ENCODE results near the gene RPL39L.

DNA sequence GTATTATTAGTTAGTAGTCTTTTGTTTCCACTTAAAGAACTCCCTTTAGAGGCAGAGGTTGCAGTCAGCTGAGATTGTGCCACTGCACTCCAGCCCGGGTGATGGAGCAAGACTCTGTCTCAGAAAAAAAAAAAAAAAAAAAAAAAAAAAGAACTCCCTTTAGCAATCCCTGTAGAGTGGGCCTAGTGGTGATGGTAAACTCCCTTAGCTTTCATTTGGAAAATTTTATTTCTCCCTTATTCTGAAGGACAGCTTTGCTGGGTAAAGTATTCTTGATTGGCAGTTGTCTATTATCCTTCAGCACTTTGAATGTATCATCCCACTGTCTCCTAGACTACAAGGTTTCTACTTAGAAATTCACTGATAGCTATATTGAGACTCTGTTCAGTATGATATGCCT is 46.0 kb downstream of the RPL39L start:
- TF ChIP-seq, protein P1, sequence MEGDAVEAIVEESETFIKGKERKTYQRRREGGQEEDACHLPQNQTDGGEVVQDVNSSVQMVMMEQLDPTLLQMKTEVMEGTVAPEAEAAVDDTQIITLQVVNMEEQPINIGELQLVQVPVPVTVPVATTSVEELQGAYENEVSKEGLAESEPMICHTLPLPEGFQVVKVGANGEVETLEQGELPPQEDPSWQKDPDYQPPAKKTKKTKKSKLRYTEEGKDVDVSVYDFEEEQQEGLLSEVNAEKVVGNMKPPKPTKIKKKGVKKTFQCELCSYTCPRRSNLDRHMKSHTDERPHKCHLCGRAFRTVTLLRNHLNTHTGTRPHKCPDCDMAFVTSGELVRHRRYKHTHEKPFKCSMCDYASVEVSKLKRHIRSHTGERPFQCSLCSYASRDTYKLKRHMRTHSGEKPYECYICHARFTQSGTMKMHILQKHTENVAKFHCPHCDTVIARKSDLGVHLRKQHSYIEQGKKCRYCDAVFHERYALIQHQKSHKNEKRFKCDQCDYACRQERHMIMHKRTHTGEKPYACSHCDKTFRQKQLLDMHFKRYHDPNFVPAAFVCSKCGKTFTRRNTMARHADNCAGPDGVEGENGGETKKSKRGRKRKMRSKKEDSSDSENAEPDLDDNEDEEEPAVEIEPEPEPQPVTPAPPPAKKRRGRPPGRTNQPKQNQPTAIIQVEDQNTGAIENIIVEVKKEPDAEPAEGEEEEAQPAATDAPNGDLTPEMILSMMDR (IDR thresholded peaks at IDR 0.05; ENCODE audit: low read depth, low read length), result no peak
- no peak for TF ChIP-seq EZH2phosphoT487 (IDR thresholded peaks at IDR 0.05; ENCODE audit: low read depth)

Data from OCI-LY3 (cell line).